GM19397 (cell line): Measurements from ENCODE around the gene DHX9.

ENCODE experiments used
- ATAC-seq: cut with Tn5 transposase; IDR thresholded peaks from one replicate; pipeline ENCODE4 v1.9.1; 2021; ENCODE audit warnings: mild to moderate bottlenecking, moderate library complexity; ENCODE audit not compliant: unreplicated experiment

Gene DHX9

GRCh38 chr1:182835806-182836205 lies 3.3 kb upstream of the DHX9 start:
- ATAC-seq: no peak

GRCh38 chr1:182841368-182841988 lies 2.3 kb downstream of the DHX9 start:
- no peak for ATAC-seq

DNA sequence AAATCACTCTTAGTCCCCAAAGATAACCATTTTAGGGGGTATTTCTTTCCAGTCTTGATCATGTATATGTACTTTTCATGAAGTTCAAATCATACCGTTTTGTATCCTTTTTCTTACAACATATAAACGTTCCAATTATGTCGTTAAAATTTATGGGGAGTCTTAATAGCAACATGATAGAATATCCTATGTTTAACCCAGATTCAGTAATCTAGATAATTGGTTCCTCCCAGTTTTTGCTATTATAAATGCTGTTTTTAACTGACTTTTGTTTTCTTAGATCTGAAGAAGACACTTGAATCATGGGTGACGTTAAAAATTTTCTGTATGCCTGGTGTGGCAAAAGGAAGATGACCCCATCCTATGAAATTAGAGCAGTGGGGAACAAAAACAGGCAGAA lies 3.1 kb downstream of the DHX9 start:
- ATAC-seq: no peak

GRCh38 chr1:182845379-182845778 lies 6.2 kb downstream of the DHX9 start:
- ATAC-seq: no peak

DNA sequence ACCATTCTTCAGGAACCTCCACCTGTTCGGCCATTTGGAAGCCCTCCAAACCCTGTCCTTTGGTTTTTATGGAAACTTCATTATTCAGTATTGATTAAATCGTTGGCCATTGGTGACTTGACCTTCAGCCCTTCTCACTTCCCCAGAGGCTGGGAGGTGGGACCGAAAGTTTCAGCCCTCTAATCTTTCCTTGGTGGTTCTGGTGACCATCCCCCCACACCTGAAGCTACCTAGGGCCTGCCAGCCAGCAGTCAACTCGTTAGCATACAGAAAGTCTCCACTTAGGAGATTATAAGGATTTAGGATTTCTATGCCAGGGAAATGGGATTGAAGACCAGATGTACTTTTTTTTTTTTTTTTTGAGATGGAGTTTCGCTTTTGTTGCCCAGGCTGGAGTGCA lies 6.7 kb downstream of the DHX9 start:
- ATAC-seq: no peak

- ATAC-seq: no peak
These were observed 8.0 kb downstream of the DHX9 start for GRCh38 chr1:182847105-182847504.

GRCh38 chr1:182848736-182849135 lies 9.6 kb downstream of the DHX9 start:
- no peak for ATAC-seq

DNA sequence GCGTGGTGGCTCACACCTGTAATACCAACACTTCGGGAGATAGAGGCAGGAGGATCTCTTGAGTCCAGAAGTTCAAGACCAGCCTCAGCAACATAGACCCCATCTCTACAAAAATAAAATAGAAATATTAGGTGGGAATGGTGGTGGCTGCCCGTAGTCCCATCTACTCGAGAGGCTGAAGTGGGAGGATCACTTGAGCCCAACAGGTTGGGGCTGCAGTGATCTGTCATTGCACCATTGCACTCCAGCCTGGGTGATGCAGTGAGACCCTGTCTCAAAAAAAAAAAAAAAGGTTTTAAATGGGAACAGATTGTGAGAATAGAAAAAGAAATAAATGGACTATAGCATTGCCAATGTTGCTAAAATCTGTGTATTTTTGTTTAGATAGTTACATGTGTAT lies 11.2 kb downstream of the DHX9 start:
- ATAC-seq: no peak

- no peak for ATAC-seq
These were observed 12.7 kb downstream of the DHX9 start for GRCh38 chr1:182851825-182852224.

DNA sequence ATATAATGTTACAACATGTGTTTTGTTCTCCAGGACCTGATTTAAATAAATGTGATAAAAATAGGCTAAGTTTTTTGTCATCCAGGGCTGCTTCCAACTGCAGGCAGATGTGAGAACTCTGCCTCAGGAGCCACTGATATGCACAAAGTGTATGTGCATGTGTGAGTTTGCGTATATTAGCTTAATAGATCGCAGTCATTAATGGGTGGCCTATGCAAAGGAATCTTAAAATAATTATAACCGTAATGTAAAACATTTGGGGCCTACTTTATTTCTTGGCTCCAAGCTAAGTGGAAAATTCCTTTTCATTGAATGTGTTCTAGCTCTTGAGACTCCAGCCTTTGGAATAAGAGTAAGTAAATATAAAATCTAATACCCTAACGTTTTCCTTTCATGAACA lies 16.8 kb downstream of the DHX9 start:
- ATAC-seq: no peak

- no peak for ATAC-seq
These were observed 18.1 kb downstream of the DHX9 start for GRCh38 chr1:182857212-182857611.

DNA sequence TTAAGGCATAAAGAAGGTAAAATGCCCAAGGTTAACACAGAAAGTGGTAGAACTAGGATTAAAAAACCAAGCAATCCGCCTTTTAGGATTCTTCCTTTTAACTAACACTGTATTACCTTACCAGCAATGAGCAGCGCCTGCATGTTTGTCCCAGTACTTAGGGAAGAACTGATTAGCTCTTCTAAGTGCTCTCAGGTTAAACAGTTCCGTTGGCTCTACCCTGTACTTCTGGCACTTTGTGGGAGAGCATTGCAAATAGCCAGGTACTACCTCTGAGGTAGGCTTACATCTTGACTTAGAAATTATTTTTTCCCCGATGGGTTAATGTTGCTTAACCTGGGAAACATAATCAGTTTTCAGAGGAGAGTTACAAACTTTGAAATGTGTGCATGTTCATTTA lies 21.5 kb downstream of the DHX9 start:
- no peak for ATAC-seq

- no peak for ATAC-seq
These were observed 22.8 kb downstream of the DHX9 start for GRCh38 chr1:182861994-182862393.

DNA sequence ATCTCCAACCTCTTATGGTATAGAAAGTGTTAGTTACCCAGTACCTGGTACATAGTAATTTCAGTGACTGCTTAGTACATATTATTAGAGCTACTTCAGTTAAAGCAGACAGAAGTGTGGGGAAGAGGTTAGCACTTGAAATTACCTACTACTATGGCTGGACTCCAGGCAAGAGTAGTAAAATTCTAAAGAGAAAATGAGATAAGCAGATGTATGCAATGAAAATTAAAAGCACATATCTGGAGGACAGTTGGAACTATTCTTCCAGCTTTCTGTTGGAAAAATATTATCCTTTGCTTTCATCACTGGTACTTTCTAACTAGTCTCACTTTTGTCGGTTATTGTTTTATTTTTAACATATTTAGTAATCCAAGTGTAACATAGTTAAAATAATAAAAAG lies 23.7 kb downstream of the DHX9 start:
- no peak for ATAC-seq

DNA sequence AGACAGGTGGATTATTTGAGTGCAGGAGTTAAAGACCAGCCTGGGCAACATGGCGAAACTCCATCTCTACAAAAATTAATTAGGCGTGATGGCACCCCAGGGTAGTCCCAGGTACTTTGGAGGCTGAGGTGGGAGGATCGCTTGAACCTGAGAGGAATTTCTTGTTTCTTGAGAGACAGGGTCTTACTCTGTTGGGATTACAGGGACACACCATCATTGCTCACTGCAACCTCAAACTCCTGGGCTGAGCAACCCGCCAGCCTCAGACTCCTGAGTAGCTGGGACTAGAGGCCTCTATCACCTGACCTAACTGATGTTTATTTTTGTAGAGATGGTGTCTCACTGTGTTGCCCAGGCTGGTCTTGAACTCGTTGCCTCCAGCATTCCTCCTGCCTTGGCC lies 24.8 kb downstream of the DHX9 start:
- ATAC-seq: no peak

DNA sequence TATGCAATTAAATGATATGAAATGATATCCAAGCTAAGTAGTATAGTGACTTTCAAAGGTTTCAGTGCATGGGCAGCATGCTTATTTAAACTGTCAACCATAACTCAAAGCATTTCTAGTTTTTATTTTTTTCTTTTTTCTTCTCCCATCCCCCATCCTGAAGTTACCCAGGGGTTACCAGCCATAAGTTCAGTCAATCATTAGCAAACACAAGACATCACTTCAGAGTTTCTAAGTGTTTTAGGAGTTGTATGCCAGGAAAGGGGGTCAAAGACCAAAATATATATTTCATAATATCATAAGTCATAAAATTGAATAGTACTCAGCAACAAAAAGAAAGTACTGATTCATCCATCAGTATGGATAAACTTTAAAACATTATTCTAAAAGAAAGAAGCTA lies 28.7 kb downstream of the DHX9 start:
- no peak for ATAC-seq

GRCh38 chr1:182869241-182869666 lies 30.1 kb downstream of the DHX9 start:
- no peak for ATAC-seq

DNA sequence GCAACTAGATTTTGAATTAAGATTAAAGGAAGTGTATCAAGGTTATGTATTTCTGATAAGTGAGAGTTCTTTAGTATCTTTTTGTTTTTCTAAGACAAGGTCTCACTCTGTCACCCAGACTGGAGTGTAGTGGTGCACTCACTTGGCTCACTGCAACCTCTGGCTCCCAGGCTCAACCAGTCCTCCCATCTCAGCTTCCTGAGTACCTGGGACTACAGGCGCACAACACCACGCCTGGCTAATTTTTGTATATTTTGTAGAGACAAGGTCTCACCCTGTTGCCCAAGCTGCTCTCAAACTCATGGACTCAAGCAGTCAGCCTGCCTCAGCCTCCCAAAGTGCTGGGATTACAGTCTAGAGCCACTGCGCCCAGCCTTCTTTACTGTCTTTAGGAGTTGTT lies 33.7 kb downstream of the DHX9 start:
- no peak for ATAC-seq

GRCh38 chr1:182875889-182876288 lies 36.7 kb downstream of the DHX9 start:
- no peak for ATAC-seq

DNA sequence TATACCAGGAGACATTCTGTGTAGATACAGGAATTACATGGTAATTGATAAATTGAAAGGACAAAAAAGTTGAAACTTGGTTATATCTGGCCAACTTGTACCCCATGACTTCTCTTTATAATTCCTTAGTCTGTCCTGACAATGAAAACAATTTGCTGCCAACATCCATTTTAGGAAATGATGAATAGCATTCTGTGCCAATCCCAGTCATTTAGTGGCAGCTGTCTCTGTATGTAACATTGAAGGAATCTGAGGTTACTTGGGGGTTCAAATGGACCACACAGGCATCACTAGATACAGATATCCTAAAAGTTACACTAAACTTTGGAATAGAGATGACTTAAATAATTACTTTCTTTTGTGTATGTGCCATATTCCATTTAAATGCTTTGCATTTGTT lies 38.2 kb downstream of the DHX9 start:
- no peak for ATAC-seq

DNA sequence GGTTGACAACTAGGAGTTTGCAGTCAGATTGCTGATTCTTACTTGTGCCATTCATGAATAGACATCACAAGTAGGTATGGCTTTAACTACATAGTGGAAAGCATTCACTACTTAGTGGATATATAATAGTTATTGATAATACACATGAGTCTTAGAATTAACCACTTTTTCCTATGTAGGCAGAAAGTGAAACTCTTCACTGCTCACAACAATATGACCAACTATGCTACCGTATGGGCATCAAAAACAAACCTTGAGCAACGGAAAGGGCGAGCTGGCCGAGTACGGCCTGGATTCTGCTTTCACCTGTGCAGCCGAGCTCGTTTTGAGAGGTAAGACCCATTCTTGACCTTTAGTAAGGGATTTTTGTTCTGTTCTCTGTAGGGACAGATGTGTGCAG lies 38.7 kb downstream of the DHX9 start:
- ATAC-seq: no peak

DNA sequence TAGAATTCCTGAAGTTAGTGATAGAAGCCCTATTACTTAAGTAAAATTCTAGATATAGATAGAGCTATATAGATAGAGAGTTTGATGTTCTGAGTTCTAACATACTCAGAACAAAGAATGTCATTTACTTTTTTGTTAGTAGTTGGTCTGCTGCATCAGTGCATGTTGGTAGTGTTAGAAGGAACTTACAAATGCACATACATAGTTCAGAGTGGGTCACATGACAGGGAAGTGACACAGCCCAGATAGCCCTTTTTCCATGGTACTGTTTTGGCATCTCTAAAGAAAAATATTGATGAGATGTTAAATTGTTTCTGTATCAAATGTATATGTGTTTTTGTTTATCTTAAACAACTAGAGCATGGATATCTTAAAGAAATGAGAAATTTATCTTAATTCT lies 45.7 kb downstream of the DHX9 start:
- no peak for ATAC-seq

GRCh38 chr1:182885591-182885990 lies 46.4 kb downstream of the DHX9 start:
- ATAC-seq: no peak

- no peak for ATAC-seq
These were observed 47.8 kb downstream of the DHX9 start for GRCh38 chr1:182886985-182887384.
